ENCODE results near the gene PHKB.

GRCh38 chr16:47657032-47657431 lies 195.9 kb downstream of the PHKB start:
- TF ChIP-seq REST (IDR thresholded peaks at IDR 0.05; ENCODE audit: insufficient read depth in 1 of 2, low read depth in 2 of 2, low read length in 2 of 2) = no peak
- no peak for TF ChIP-seq POLR2AphosphoS5 (IDR thresholded peaks at IDR 0.05; ENCODE audit: low read depth, low read length)

All from PFSK-1 (cell line).